NB4 (cell line): ENCODE data around the gene ALDH4A1.

Experiments
- DNase-seq: peaks from one replicate; pipeline ENCODE4 v3.0.0; 2010; ENCODE audit warnings: low read depth
- H3K4me3 ChIP-seq: one replicate; pipeline ENCODE4 v1.5.1; 2011; ENCODE audit warnings: mild to moderate bottlenecking, low read depth, low read length, moderate library complexity
- MAX ChIP-seq: IDR thresholded peaks from 2 replicates; pipeline ENCODE4 v1.6.1; 2011; ENCODE audit warnings: low read depth, low read length
- MYC ChIP-seq: IDR thresholded peaks from 2 replicates; pipeline ENCODE4 v1.6.1; 2011; ENCODE audit warnings: low read depth, low read length
- POLR2A ChIP-seq: IDR thresholded peaks from 2 replicates; pipeline ENCODE4 v1.6.1; 2011; ENCODE audit warnings: mild to moderate bottlenecking; ENCODE audit not compliant: insufficient read length; ENCODE audit errors: extremely low read depth
- TF ChIP-seq, protein P1 (sequence below): IDR thresholded peaks from one replicate; pipeline ENCODE4 v1.5.1; 2012; ENCODE audit warnings: low read depth, low read length

The ALDH4A1 gene

DNA sequence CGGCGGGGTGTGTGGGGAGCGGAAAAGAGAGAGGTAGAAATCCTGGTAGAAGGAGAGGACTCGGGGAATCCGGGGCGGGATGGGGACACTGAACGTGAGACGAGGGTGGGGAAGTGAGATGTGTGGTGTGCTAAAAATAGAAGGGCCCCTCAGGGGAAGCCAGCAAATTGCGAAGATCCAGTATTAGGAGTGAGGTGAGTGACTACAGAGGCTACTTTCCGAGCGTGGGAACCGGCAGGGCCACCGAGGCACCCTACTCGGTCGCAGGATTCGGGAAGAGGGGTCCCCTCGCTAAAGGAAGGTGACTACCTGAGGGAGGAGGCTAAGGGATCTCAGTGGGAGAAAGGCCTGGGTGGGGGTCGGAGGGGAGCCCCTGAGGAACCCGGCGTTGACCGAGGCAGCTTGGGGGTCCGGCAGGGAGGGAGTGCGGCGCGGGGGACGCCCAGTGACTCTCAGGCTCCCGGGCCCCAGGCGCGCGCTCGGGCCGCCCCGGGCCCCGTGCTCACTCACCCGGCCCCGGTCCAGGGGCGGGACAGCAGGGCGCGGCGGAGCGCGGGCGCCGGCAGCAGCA is 318 bp downstream of the ALDH4A1 start:
- DNase-seq = peak; percentile 43
- no peak for TF ChIP-seq MAX
- no peak for TF ChIP-seq MYC
- no peak for TF ChIP-seq POLR2A
- TF ChIP-seq, protein P1, sequence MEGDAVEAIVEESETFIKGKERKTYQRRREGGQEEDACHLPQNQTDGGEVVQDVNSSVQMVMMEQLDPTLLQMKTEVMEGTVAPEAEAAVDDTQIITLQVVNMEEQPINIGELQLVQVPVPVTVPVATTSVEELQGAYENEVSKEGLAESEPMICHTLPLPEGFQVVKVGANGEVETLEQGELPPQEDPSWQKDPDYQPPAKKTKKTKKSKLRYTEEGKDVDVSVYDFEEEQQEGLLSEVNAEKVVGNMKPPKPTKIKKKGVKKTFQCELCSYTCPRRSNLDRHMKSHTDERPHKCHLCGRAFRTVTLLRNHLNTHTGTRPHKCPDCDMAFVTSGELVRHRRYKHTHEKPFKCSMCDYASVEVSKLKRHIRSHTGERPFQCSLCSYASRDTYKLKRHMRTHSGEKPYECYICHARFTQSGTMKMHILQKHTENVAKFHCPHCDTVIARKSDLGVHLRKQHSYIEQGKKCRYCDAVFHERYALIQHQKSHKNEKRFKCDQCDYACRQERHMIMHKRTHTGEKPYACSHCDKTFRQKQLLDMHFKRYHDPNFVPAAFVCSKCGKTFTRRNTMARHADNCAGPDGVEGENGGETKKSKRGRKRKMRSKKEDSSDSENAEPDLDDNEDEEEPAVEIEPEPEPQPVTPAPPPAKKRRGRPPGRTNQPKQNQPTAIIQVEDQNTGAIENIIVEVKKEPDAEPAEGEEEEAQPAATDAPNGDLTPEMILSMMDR = no peak
- peak overlapping the region; percentile 76 for H3K4me3 ChIP-seq

DNA sequence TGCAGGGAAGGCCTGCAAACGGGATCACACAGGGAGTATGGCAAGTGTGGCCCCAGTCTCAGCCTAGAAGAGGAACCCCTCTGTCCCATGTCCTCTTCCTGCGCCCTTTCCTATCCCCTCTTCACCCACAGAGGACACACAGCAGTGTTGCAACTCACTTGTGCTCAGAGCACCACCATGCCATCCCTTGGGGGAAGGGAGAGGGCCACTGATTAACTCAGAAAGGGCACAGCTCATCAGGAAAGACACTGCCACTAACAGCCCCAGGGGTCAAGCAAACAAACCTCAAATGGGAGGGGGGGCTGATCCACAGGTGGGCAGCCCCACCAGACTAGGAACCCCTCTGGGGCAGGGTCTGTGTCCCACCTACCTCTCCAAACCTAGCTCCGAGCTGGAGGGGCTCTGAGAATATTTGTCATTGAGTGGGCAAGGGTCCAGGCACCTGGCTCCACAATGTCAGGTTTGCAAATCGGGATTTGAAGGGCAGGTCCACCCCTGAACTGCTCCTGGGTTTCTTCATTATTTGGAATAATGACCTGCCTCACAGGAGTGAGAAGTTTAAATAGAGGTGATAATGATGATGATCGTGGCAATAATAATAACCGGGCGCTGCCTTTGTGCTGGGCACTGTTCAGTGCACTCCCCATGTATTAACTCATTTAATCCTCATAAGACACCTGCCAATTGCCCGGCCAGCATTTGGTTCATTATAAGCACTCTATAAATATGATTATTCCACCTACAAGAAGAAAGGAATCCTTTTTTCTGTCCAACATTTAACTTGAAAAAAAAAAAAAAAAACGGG is 1.0 kb downstream of the ALDH4A1 start:
- DNase-seq = peak; percentile 34
- H3K4me3 ChIP-seq = peak overlapping the region; percentile 76
- TF ChIP-seq MYC (no peak), MAX (no peak), POLR2A (no peak)
- TF ChIP-seq, protein P1 = no peak

DNA sequence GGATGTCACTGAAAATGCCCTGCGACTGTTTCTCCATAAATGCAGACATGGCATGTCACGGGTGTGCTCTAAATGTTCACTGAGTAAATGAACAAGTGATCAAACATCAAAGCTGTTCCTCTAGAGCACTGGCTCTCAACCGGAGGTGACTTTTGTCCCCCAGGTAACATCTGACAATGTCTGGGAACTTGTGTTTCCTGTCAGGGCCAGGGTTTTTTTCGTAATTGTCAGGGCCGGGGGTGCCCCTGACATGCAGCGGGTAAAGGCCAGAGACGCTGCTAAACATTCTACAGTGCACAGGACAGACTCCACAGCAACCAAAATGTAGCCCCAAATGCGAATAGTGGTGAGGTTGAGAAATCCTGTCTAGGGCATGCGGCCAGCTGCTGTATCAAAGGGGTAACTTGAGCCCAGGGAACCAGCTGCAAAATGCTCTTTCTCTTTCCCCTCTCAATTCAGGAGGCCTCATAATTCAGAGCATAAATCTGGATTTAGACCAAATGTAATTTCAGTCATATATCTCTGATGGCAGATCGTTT is 2.0 kb downstream of the ALDH4A1 start:
- no peak overlapping the region for H3K4me3 ChIP-seq
- TF ChIP-seq POLR2A (no peak), MAX (no peak)
- TF ChIP-seq, protein P1 = no peak
- no peak for DNase-seq

DNA sequence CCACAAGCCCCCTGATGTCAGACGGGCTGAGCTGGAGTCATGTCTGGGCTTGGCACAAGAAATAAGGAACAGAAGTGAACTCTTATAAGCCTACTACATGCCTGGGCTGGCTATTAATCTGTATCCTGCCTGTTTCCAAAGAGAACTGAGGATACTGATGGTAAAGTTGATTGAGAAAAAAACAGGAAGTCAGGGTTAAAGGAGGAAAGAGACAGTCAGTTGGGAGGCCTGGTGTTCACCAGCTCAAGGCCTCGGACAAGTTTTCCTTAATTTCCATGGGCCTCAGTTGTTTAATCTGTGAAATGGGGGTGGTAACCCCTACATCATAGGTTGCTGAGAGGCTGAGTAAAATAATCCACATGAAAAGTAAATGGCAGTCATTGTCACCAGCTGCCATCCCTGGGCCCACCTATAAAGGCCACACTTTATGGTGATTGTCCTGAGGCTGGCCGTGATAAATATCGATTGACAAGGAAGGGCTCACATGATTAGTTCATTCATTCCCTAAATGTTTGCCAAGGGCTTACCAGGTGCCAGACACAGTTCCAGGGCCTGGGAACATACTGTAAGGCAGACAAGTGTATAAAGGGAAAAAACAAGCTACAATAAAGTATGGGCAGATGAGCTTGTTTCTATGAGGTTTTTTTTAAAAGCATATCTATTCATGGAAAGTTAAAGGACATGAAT is 2.8 kb downstream of the ALDH4A1 start:
- H3K4me3 ChIP-seq = no peak overlapping the region
- DNase-seq = no peak
- TF ChIP-seq, protein P1 = no peak
- no peak for TF ChIP-seq MYC
- no peak for TF ChIP-seq MAX
- TF ChIP-seq POLR2A = no peak

- no peak for DNase-seq
- TF ChIP-seq, protein P1 = no peak
- TF ChIP-seq POLR2A (no peak), MYC (no peak)
- no peak overlapping the region for H3K4me3 ChIP-seq
These were observed 3.8 kb downstream of the ALDH4A1 start for GRCh38 chr1:18898567-18898966.
